ENCODE measurements around the gene OTX2. TPM values are rescaled to one million over a fixed set of nuclear protein-coding genes. Genes with fewer than 3 reads are reported as not detected.

OTX2 gene
- total RNA-seq, 3 donors from 2014 or later, result not detected

Other genes with a start within 250 kb of the OTX2 start
- 10 to 100 TPM; 18.6 to 25.3 (median 20.7) TPM for gene TMEM260, start 230.7 kb downstream of the OTX2 start, total RNA-seq

All from mucosa of descending colon (tissue), 3 donors.